Astrocyte (in vitro differentiated cells and primary cell): ENCODE data around the gene KCNMA1. TPM values are rescaled to one million over a fixed set of nuclear protein-coding genes. Genes with fewer than 3 reads are reported as not detected.

Source experiments
- DNase-seq: peaks from one replicate; pipeline ENCODE4 v3.0.0-alpha.2; 2010; ENCODE audit warnings: low read depth
- FAIRE-seq: peaks from 2 replicates; lab custom pipeline; 2011; peaks lifted over from hg19 to GRCh38; lab: Jason Lieb, UNC
- H2AFZ ChIP-seq: 2 replicates; pipeline ENCODE4 v1.6.0; 2012; ENCODE audit warnings: low read depth, low read length, inconsistent platforms
- H3K27ac ChIP-seq: 2 replicates; pipeline ENCODE4 v1.5.1; 2011; ENCODE audit warnings: low read depth, low read length, inconsistent platforms
- H3K27me3 ChIP-seq: 2 replicates; pipeline ENCODE4 v1.6.0; 2011; ENCODE audit warnings: low read length, inconsistent platforms; ENCODE audit not compliant: insufficient read depth
- H3K36me3 ChIP-seq: 2 replicates; pipeline ENCODE4 v1.5.1; 2011; ENCODE audit warnings: low read length, inconsistent platforms; ENCODE audit not compliant: insufficient read depth
- H3K4me1 ChIP-seq: 2 replicates; pipeline ENCODE4 v1.5.1; 2011; ENCODE audit warnings: low read length, inconsistent platforms; ENCODE audit not compliant: insufficient read depth
- H3K4me2 ChIP-seq: 2 replicates; pipeline ENCODE4 v1.6.0; 2012; ENCODE audit warnings: low read length, inconsistent platforms
- H3K4me3 ChIP-seq: 2 replicates; pipeline ENCODE4 v1.5.1; 2011; ENCODE audit warnings: low read depth, mild to moderate bottlenecking, low read length, inconsistent platforms; ENCODE audit not compliant: insufficient read depth
- H3K79me2 ChIP-seq: 2 replicates; pipeline ENCODE4 v1.6.0; 2012; ENCODE audit warnings: mild to moderate bottlenecking, low read length, inconsistent platforms; ENCODE audit not compliant: insufficient read depth
- H3K9ac ChIP-seq: 2 replicates; pipeline ENCODE4 v1.6.0; 2012; ENCODE audit warnings: mild to moderate bottlenecking, low read length, inconsistent platforms
- H3K9me3 ChIP-seq: 2 replicates; pipeline ENCODE4 v1.5.1; 2012; ENCODE audit warnings: low read depth, mild to moderate bottlenecking, low read length, inconsistent platforms; ENCODE audit not compliant: insufficient read depth
- H4K20me1 ChIP-seq: 2 replicates; pipeline ENCODE4 v1.6.0; 2012; ENCODE audit warnings: low read length, inconsistent platforms; ENCODE audit not compliant: insufficient read depth
- H3K27ac Mint-ChIP-seq: one replicate; pipeline ENCODE4 v1.8.0; 2021; ENCODE audit warnings: mild to moderate bottlenecking, mixed read lengths; ENCODE audit not compliant: unreplicated experiment
- H3K27me3 Mint-ChIP-seq: one replicate; pipeline ENCODE4 v1.8.0; 2021; ENCODE audit warnings: low read depth, mixed read lengths; ENCODE audit not compliant: unreplicated experiment
- H3K36me3 Mint-ChIP-seq: one replicate; pipeline ENCODE4 v1.8.0; 2021; ENCODE audit warnings: low read depth, mixed read lengths; ENCODE audit not compliant: unreplicated experiment
- H3K4me1 Mint-ChIP-seq: one replicate; pipeline ENCODE4 v1.8.0; 2021; ENCODE audit warnings: low read depth, mixed read lengths; ENCODE audit not compliant: unreplicated experiment
- H3K4me3 Mint-ChIP-seq: one replicate; pipeline ENCODE4 v1.8.0; 2021; ENCODE audit warnings: mild to moderate bottlenecking, moderate library complexity, mixed read lengths; ENCODE audit not compliant: unreplicated experiment
- H3K9me3 Mint-ChIP-seq: one replicate; pipeline ENCODE4 v1.8.0; 2021; ENCODE audit warnings: mild to moderate bottlenecking, mixed read lengths; ENCODE audit not compliant: unreplicated experiment
- EZH2 ChIP-seq: IDR thresholded peaks from 2 replicates; pipeline ENCODE4 v1.6.1; 2012; ENCODE audit warnings: mild to moderate bottlenecking, low read length, inconsistent platforms; ENCODE audit not compliant: insufficient read depth
- total RNA-seq: library from RNA; stranded (reverse); gene quantifications from 2 replicates; pipeline ENCODE4 v1.2.1, GENCODE V29; 2021
- TF ChIP-seq, protein P1 (sequence below): IDR thresholded peaks from 2 replicates; pipeline ENCODE4 v1.5.1; 2011; ENCODE audit warnings: low read depth, mild to moderate bottlenecking, inconsistent platforms, low read length, moderate library complexity; ENCODE audit not compliant: insufficient read depth

Gene KCNMA1
- total RNA-seq, 1 donor from 2014 or later = 45.8 TPM

GRCh38 chr10:76881477-76882220 is 756.0 kb downstream of the KCNMA1 start:
- no peaks in the 10 kb centered on the region for H3K9me3 ChIP-seq
- H3K9ac ChIP-seq = no peak overlapping the region
- no peaks in the 10 kb centered on the region for H3K4me1 ChIP-seq
- no peak for TF ChIP-seq EZH2
- TF ChIP-seq, protein P1, sequence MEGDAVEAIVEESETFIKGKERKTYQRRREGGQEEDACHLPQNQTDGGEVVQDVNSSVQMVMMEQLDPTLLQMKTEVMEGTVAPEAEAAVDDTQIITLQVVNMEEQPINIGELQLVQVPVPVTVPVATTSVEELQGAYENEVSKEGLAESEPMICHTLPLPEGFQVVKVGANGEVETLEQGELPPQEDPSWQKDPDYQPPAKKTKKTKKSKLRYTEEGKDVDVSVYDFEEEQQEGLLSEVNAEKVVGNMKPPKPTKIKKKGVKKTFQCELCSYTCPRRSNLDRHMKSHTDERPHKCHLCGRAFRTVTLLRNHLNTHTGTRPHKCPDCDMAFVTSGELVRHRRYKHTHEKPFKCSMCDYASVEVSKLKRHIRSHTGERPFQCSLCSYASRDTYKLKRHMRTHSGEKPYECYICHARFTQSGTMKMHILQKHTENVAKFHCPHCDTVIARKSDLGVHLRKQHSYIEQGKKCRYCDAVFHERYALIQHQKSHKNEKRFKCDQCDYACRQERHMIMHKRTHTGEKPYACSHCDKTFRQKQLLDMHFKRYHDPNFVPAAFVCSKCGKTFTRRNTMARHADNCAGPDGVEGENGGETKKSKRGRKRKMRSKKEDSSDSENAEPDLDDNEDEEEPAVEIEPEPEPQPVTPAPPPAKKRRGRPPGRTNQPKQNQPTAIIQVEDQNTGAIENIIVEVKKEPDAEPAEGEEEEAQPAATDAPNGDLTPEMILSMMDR = no peak
- H3K36me3 ChIP-seq = no peaks in the 10 kb centered on the region
- no peak overlapping the region for H3K27ac ChIP-seq
- no peaks in the 10 kb centered on the region for H3K79me2 ChIP-seq
- Mint-ChIP-seq H3K4me3 (no peak overlapping the region), H3K27me3 (no peaks in the 10 kb centered on the region), H3K27ac (no peak overlapping the region), H3K9me3 (no peaks in the 10 kb centered on the region), H3K36me3 (no peaks in the 10 kb centered on the region), H3K4me1 (peaks cover 12% of the 10 kb centered on the region)
- H4K20me1 ChIP-seq = no peaks in the 10 kb centered on the region
- no peaks in the 10 kb centered on the region for H3K27me3 ChIP-seq
- FAIRE-seq (no peak), DNase-seq (no peak)
- no peak overlapping the region for H3K4me3 ChIP-seq
- no peak overlapping the region for H2AFZ ChIP-seq
- H3K4me2 ChIP-seq = no peak overlapping the region

- no peak for DNase-seq
- H2AFZ ChIP-seq = no peak overlapping the region
- no peaks in the 10 kb centered on the region for H3K27me3 ChIP-seq
- H3K4me1 ChIP-seq = no peaks in the 10 kb centered on the region
- Mint-ChIP-seq H3K4me1 (peaks cover 12% of the 10 kb centered on the region), H3K27me3 (no peaks in the 10 kb centered on the region), H3K27ac (no peak overlapping the region), H3K9me3 (no peaks in the 10 kb centered on the region), H3K36me3 (no peaks in the 10 kb centered on the region), H3K4me3 (no peak overlapping the region)
- no peak overlapping the region for H3K9ac ChIP-seq
- H3K36me3 ChIP-seq = no peaks in the 10 kb centered on the region
- H3K79me2 ChIP-seq = no peaks in the 10 kb centered on the region
- no peak overlapping the region for H3K4me3 ChIP-seq
- H3K27ac ChIP-seq = no peak overlapping the region
- no peak overlapping the region for H3K4me2 ChIP-seq
- no peak for FAIRE-seq
- H4K20me1 ChIP-seq = no peaks in the 10 kb centered on the region
- no peaks in the 10 kb centered on the region for H3K9me3 ChIP-seq
- TF ChIP-seq, protein P1 = no peak
- no peak for TF ChIP-seq EZH2
Observed at GRCh38 chr10:76880931-76881330, 756.7 kb downstream of the KCNMA1 start.
